Keratinocyte (primary cell): ENCODE measurements around the gene MCTP2. TPM values are rescaled to one million over a fixed set of nuclear protein-coding genes. Genes with fewer than 3 reads are reported as not detected.

Experiments
- DNase-seq: peaks from one replicate; pipeline ENCODE4 v3.0.0-alpha.2; 2011; ENCODE audit warnings: low read depth, missing footprints, low spot score
- FAIRE-seq: peaks from 2 replicates; lab custom pipeline; 2011; peaks lifted over from hg19 to GRCh38; lab: Jason Lieb, UNC
- H2AFZ ChIP-seq: 2 replicates; pipeline ENCODE4 v1.6.0; 2012; ENCODE audit warnings: low read length, control low read depth, inconsistent platforms; ENCODE audit not compliant: control insufficient read depth
- H3K27ac ChIP-seq: 2 replicates; pipeline ENCODE4 v1.5.1; 2011; ENCODE audit warnings: low read length; ENCODE audit not compliant: control insufficient read depth, insufficient read depth
- H3K27me3 ChIP-seq: 3 replicates; pipeline ENCODE4 v1.6.0; 2011; ENCODE audit warnings: low read length; ENCODE audit not compliant: control insufficient read depth, insufficient read depth; ENCODE audit errors: extremely low read depth
- H3K36me3 ChIP-seq, 2 experiments: 2 replicates in 1 of 2; 3 replicates in 1 of 2; pipeline ENCODE4 v1.5.1; 2011; ENCODE audit warnings: low read length in 2 of 2, mild to moderate bottlenecking in 1 of 2; ENCODE audit not compliant: control insufficient read depth in 2 of 2, insufficient read depth in 2 of 2; ENCODE audit errors: extremely low read depth in 1 of 2
- H3K4me1 ChIP-seq: 3 replicates; pipeline ENCODE4 v1.5.1; 2011; ENCODE audit warnings: low read length; ENCODE audit not compliant: control insufficient read depth, insufficient read depth; ENCODE audit errors: extremely low read depth
- H3K4me2 ChIP-seq: 3 replicates; pipeline ENCODE4 v1.6.0; 2011; ENCODE audit warnings: low read depth, low read length; ENCODE audit not compliant: control insufficient read depth, insufficient read depth; ENCODE audit errors: extremely low read depth
- H3K4me3 ChIP-seq, 3 experiments: fragments of 200-600 bp in 1 of 3; sonication (generic) in 1 of 3; 2 replicates in 2 of 3; 3 replicates in 1 of 3; pipeline ENCODE4 v1.5.1; 2011 to 2016; ENCODE audit warnings: low read length in 3 of 3, mild to moderate bottlenecking in 3 of 3, control low read depth in 2 of 3, inconsistent platforms in 1 of 3, low read depth in 1 of 3, mixed read lengths in 1 of 3, mixed run types in 1 of 3, moderate library complexity in 1 of 3; ENCODE audit not compliant: control insufficient read depth in 2 of 3, insufficient read depth in 2 of 3; ENCODE audit errors: extremely low read depth in 1 of 3
- H3K79me2 ChIP-seq: 2 replicates; pipeline ENCODE4 v1.6.0; 2012; ENCODE audit warnings: low read length; ENCODE audit not compliant: control insufficient read depth, insufficient read depth
- H3K9ac ChIP-seq: 3 replicates; pipeline ENCODE4 v1.6.0; 2011; ENCODE audit warnings: low read length; ENCODE audit not compliant: control insufficient read depth, insufficient read depth; ENCODE audit errors: extremely low read depth
- H3K9me1 ChIP-seq: 3 replicates; pipeline ENCODE4 v1.6.0; 2011; ENCODE audit warnings: low read length; ENCODE audit not compliant: control insufficient read depth, insufficient read depth; ENCODE audit errors: extremely low read depth
- H3K9me3 ChIP-seq: 2 replicates; pipeline ENCODE4 v1.5.1; 2012; ENCODE audit warnings: low read depth, low read length; ENCODE audit not compliant: control insufficient read depth
- H4K20me1 ChIP-seq: 3 replicates; pipeline ENCODE4 v1.6.0; 2011; ENCODE audit warnings: low read length; ENCODE audit not compliant: control insufficient read depth, insufficient read depth; ENCODE audit errors: extremely low read depth
- CTCF ChIP-seq, 3 experiments: IDR thresholded peaks in 1 of 3; conservative IDR thresholded peaks in 1 of 3; optimal IDR thresholded peaks in 1 of 3; 2 replicates in 2 of 3; 3 replicates in 1 of 3; pipeline versions ENCODE3 to v1.5.1; 2011; ENCODE audit warnings: low read length in 3 of 3, mild to moderate bottlenecking in 3 of 3, moderate library complexity in 2 of 3, control low read depth in 1 of 3, inconsistent platforms in 1 of 3; ENCODE audit not compliant: insufficient read depth in 2 of 3; ENCODE audit errors: extremely low read depth in 1 of 3
- EZH2 ChIP-seq: IDR thresholded peaks from one replicate; pipeline ENCODE4 v1.6.1; 2012; ENCODE audit warnings: inconsistent platforms, mild to moderate bottlenecking, low read length, moderate library complexity
- dilution Hi-C: fragments of 300-500 bp; cut with MboI; formaldehyde crosslinking; loops from one replicate; pipeline ENCODE4 v1.7.0; 2020; ENCODE audit warnings: low sequenced_read_pairs; ENCODE audit not compliant: extremely low pct_ligation_motif_present
- polyA plus RNA-seq, 5 experiments: library from polyadenylated mRNA; depleted of rRNA in 3 of 5; stranded (reverse) in 3 of 5; stranded (forward) in 1 of 5; unstranded in 1 of 5; fragments of >200 nt; gene quantifications; 1 replicate in 1 of 5; 2 replicates in 3 of 5; 3 replicates in 1 of 5; pipeline versions ENCODE4 v1.2.1 to v1.2.3, GENCODE V29; 2011 to 2012; ENCODE audit warnings: missing spikeins in 2 of 5, low read depth in 1 of 5, low replicate concordance in 1 of 5

MCTP2 gene
- polyA plus RNA-seq, 1 donor (not counting 4 experiments of a cell fraction or from before 2014, with no cell fraction given), result 22.0 TPM

GRCh38 chr15:94532226-94532625 is 300.9 kb downstream of the MCTP2 start:
- H3K27me3 ChIP-seq, result no peaks in the 10 kb centered on the region
- dilution Hi-C loops, result no loop called here

More at GRCh38 chr15:94532226-94532625, 300.9 kb downstream of the MCTP2 start:
- no peaks in the 10 kb centered on the region for H4K20me1 ChIP-seq
- H3K79me2 ChIP-seq, result no peaks in the 10 kb centered on the region
- H3K9me3 ChIP-seq, result no peaks in the 10 kb centered on the region
- no peak for TF ChIP-seq CTCF (optimal IDR thresholded peaks at IDR 0.05 in 1 of 3, IDR thresholded peaks at IDR 0.05 in 1 of 3, conservative IDR thresholded peaks at IDR 0.05 in 1 of 3; ENCODE audit: extremely low read depth in 1 of 3, insufficient read depth in 2 of 3, low read length in 3 of 3)
- no peak for TF ChIP-seq EZH2
- H3K4me3 ChIP-seq, result no peak overlapping the region
- FAIRE-seq, result no peak
- no peak overlapping the region for H3K27ac ChIP-seq
- H3K9ac ChIP-seq, result no peak overlapping the region
- H2AFZ ChIP-seq, result no peak overlapping the region
- H3K4me1 ChIP-seq, result no peaks in the 10 kb centered on the region
- DNase-seq, result no peak
- H3K9me1 ChIP-seq, result no peaks in the 10 kb centered on the region
- H3K36me3 ChIP-seq, result no peaks in the 10 kb centered on the region
- H3K4me2 ChIP-seq, result no peak overlapping the region
